ENCODE measurements around the gene MED14.

MED14 gene

DNA sequence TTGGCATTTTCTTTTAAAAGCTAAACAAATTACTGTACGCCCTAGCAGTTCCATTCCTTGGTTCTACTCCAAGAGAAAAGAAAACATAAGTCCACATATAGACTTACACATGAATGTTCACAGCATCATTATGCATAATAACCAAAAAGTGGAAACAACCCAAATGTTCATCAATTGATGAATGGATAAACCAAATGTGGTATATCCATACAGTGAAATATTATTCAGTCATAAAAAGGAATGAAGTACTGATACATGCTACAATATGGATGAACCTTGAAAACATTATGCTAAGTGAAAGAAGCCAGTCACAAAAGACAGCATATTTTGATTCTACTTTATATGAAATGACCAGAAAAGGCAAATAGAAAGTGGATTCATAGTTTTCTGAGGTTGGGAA is 36.5 kb downstream of the MED14 start:
- DNase-seq (ENCODE audit: low read depth, low spot score): no peak
- Histone ChIP-seq H3K4me3 (no peak overlapping the region), H3K9ac (ENCODE audit: insufficient read length) (no peak overlapping the region), H3K9me3 (ENCODE audit: low read depth, low read length) (no peaks in the 10 kb centered on the region), H3K36me3 (ENCODE audit: insufficient read depth, low read length) (peaks cover 28% of the 10 kb centered on the region), H3K27ac (no peak overlapping the region)
- TF ChIP-seq FOXP2 (optimal IDR thresholded peaks at IDR 0.05; ENCODE audit: control extremely low read depth, extremely low read length, insufficient read depth): no peak

DNA sequence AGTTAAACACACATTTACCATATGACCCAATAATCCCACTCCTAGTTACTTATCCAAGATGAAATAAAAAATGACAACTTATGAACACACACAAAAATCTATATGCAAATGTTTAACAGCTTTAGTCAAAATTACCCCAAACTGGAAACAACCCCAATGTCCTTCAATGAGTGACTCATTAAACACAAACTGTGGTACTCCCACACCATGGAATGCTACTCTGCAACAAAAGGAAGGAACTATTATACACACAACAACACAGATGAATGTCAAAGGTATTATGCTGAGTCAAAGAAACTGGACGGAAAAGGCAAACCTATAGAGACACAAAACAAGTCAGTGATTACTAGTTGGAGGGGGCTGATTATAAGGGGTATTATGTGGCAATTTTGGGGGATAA is 40.5 kb downstream of the MED14 start:
- peaks cover 30% of the 10 kb centered on the region for H3K36me3 ChIP-seq (ENCODE audit: insufficient read depth, low read length)
- TF ChIP-seq EZH2 (IDR thresholded peaks at IDR 0.05) (no peak), POLR2AphosphoS5 (IDR thresholded peaks at IDR 0.05; ENCODE audit: borderline replicate concordance, low read depth, low read length) (no peak), FOXP2 (optimal IDR thresholded peaks at IDR 0.05; ENCODE audit: control extremely low read depth, extremely low read length, insufficient read depth) (no peak)
- no peaks in the 10 kb centered on the region for H3K9me3 ChIP-seq (ENCODE audit: low read depth, low read length)
- no peak overlapping the region for H3K27ac ChIP-seq
- no peak overlapping the region for H3K4me3 ChIP-seq
- DNase-seq (ENCODE audit: low read depth, low spot score): no peak
- H3K9ac ChIP-seq (ENCODE audit: insufficient read length): no peak overlapping the region

DNA sequence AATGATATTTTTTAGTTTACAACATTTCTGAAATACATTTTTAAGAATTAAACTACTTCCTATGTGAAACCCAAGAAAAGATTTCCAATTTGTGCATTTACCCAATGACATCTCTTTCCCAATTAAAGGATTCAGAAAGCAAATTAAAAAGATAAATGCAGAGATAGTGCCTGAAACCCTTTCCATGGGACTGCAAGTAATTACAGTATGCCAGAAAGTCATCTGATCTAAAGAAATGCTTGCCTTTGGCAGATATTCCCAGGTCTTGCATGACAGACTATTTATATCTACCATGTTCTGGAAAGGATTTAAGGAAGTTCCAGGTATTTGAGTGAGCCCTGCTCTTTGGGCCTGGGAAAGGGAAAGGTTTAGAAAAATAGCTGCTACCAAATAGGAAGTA is 46.4 kb downstream of the MED14 start:
- TF ChIP-seq FOXP2 (optimal IDR thresholded peaks at IDR 0.05; ENCODE audit: control extremely low read depth, extremely low read length, insufficient read depth): no peak
- no peak for TF ChIP-seq POLR2AphosphoS5 (IDR thresholded peaks at IDR 0.05; ENCODE audit: borderline replicate concordance, low read depth, low read length)
- no peak for TF ChIP-seq EZH2 (IDR thresholded peaks at IDR 0.05)
- Histone ChIP-seq H3K9me3 (ENCODE audit: low read depth, low read length) (no peaks in the 10 kb centered on the region), H3K9ac (ENCODE audit: insufficient read length) (no peak overlapping the region), H3K4me3 (no peak overlapping the region), H3K36me3 (ENCODE audit: insufficient read depth, low read length) (peaks cover 16% of the 10 kb centered on the region; the same call in 1 of the 2 replicates), H3K27ac (no peak overlapping the region)
- DNase-seq (ENCODE audit: low read depth, low spot score): no peak

DNA sequence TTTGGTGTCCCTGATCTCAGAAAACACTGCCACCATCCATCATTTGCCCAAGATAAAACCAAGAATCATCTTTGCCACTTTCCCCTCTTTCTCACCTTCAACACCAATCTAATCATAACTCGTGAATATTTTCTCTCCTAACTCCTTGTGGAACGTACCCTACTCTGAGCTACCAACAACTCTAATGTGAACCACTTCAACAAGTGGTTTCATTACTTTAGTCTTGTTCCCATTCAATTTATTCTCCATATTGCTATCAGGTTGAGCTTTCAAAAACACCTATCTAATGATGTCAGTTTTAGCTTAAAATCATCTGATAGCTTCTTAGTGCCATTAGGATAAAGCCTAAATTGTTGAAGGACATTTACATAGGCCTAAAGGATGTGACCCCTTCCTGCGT is 48.2 kb downstream of the MED14 start:
- Histone ChIP-seq H3K9me3 (ENCODE audit: low read depth, low read length) (no peaks in the 10 kb centered on the region), H3K27ac (no peak overlapping the region), H3K9ac (ENCODE audit: insufficient read length) (no peak overlapping the region), H3K36me3 (ENCODE audit: insufficient read depth, low read length) (peaks cover 15% of the 10 kb centered on the region; the same call in 1 of the 2 replicates), H3K4me3 (no peak overlapping the region)
- DNase-seq (ENCODE audit: low read depth, low spot score): no peak
- TF ChIP-seq POLR2AphosphoS5 (IDR thresholded peaks at IDR 0.05; ENCODE audit: borderline replicate concordance, low read depth, low read length): no peak
- TF ChIP-seq FOXP2 (optimal IDR thresholded peaks at IDR 0.05; ENCODE audit: control extremely low read depth, extremely low read length, insufficient read depth): no peak
- no peak for TF ChIP-seq EZH2 (IDR thresholded peaks at IDR 0.05)

DNA sequence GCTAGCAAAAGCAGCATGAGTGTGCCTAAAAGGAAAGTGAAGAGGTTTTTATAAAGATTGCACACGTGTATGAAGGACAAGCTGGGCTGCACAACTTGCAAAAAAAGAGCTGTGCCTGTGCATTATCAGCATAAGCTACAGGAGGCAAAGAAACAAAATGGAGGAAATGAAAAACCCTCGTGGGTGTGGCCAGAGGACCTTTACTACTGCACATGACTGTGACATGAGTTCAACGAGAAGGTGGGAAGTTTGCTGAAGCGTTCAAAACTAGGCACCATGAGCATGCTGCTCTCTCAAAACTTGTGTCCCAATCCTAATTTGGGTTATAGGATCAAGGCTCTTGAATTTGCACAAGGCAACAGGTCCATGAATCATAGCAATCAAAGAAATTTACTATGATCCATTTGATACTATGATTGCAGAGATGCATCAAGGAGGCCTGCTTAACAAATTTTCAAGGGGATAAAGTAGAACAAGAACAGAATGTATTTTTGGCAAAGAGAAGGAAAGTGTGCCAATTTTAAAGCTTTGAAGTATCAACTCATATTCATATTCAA is 49.9 kb downstream of the MED14 start:
- Histone ChIP-seq H3K27ac (no peak overlapping the region), H3K9me3 (ENCODE audit: low read depth, low read length) (no peaks in the 10 kb centered on the region), H3K4me3 (no peak overlapping the region), H3K36me3 (ENCODE audit: insufficient read depth, low read length) (peaks cover 9% of the 10 kb centered on the region; the same call in 1 of the 2 replicates), H3K9ac (ENCODE audit: insufficient read length) (no peak overlapping the region)
- DNase-seq (ENCODE audit: low read depth, low spot score): no peak
- TF ChIP-seq EZH2 (IDR thresholded peaks at IDR 0.05): no peak
- no peak for TF ChIP-seq FOXP2 (optimal IDR thresholded peaks at IDR 0.05; ENCODE audit: control extremely low read depth, extremely low read length, insufficient read depth)
- TF ChIP-seq POLR2AphosphoS5 (IDR thresholded peaks at IDR 0.05; ENCODE audit: borderline replicate concordance, low read depth, low read length): no peak

DNA sequence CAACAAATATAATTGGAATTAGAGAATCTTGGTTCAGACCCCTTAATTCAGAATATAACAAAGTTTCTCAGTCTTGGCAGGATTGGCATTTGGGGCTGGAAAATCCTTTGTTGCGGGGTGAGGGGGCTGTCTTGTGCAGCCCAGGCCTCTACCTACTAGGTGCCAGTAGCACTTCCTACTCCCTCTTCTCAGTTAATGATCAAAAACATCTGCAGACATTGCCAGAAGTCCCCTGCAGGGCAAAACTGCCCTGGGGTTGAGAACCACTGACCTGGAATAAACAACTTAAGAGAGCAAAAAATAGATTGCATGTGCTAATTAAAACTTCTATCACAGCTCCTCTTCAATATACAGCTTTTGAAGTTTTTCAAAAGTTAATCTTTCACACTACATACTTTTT is 51.2 kb downstream of the MED14 start:
- no peak for TF ChIP-seq FOXP2 (optimal IDR thresholded peaks at IDR 0.05; ENCODE audit: control extremely low read depth, extremely low read length, insufficient read depth)
- TF ChIP-seq POLR2AphosphoS5 (IDR thresholded peaks at IDR 0.05; ENCODE audit: borderline replicate concordance, low read depth, low read length): no peak
- TF ChIP-seq EZH2 (IDR thresholded peaks at IDR 0.05): no peak
- no peak overlapping the region for H3K9ac ChIP-seq (ENCODE audit: insufficient read length)
- DNase-seq (ENCODE audit: low read depth, low spot score): no peak
- no peak overlapping the region for H3K4me3 ChIP-seq
- peaks cover 9% of the 10 kb centered on the region; the same call in 1 of the 2 replicates for H3K36me3 ChIP-seq (ENCODE audit: insufficient read depth, low read length)
- H3K9me3 ChIP-seq (ENCODE audit: low read depth, low read length): no peaks in the 10 kb centered on the region
- H3K27ac ChIP-seq: no peak overlapping the region

DNA sequence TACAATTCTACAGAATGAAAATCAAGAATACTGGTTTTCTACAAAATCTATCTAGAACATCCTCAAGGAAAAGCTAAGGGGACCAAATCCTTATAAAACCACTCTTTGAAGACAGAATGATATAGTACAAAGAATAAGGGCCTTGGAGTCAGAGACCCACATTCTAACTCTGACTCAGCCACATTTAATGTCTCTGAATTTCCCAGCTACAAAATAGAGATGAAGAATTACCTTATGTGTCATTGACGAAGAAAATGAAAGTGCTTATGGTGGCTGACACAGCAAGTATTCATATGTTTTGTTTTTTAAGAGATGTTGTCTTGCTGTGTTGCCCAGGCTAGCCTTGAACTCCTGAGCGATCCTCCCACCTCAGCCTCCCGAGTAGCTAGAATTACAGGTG is 52.1 kb downstream of the MED14 start:
- no peak overlapping the region for H3K27ac ChIP-seq
- H3K9me3 ChIP-seq (ENCODE audit: low read depth, low read length): no peaks in the 10 kb centered on the region
- no peak for DNase-seq (ENCODE audit: low read depth, low spot score)
- H3K9ac ChIP-seq (ENCODE audit: insufficient read length): no peak overlapping the region
- H3K4me3 ChIP-seq: no peak overlapping the region
- TF ChIP-seq FOXP2 (optimal IDR thresholded peaks at IDR 0.05; ENCODE audit: control extremely low read depth, extremely low read length, insufficient read depth) (no peak), POLR2AphosphoS5 (IDR thresholded peaks at IDR 0.05; ENCODE audit: borderline replicate concordance, low read depth, low read length) (no peak), EZH2 (IDR thresholded peaks at IDR 0.05) (no peak)
- H3K36me3 ChIP-seq (ENCODE audit: insufficient read depth, low read length): peaks cover 7% of the 10 kb centered on the region; the same call in 1 of the 2 replicates

DNA sequence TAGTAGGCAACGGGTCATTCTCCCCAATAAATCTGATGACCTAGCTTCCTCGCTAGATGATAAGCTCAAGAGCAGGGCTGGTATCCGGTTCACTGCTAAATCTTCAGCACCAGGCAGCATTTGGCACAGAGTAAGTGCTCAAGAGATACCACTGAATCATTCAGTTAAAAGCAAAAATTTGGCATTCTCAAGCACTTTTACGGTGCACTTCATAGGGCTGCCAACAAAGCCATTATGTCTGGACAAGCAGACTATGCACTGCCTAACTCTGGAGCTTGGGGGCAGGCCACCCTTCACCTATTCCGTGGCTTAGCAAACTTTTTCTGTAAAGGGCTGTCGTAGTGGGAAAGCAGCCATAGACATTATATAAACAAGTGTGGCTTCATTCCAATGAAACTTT is 64.2 kb downstream of the MED14 start:
- TF ChIP-seq POLR2AphosphoS5 (IDR thresholded peaks at IDR 0.05; ENCODE audit: borderline replicate concordance, low read depth, low read length) (no peak), FOXP2 (optimal IDR thresholded peaks at IDR 0.05; ENCODE audit: control extremely low read depth, extremely low read length, insufficient read depth) (no peak), EZH2 (IDR thresholded peaks at IDR 0.05) (no peak)
- H3K9ac ChIP-seq (ENCODE audit: insufficient read length): no peak overlapping the region
- H3K4me3 ChIP-seq: no peak overlapping the region
- DNase-seq (ENCODE audit: low read depth, low spot score): no peak
- peaks cover 40% of the 10 kb centered on the region for H3K36me3 ChIP-seq (ENCODE audit: insufficient read depth, low read length)
- no peaks in the 10 kb centered on the region for H3K9me3 ChIP-seq (ENCODE audit: low read depth, low read length)
- no peak overlapping the region for H3K27ac ChIP-seq

All from SK-N-MC (cell line).